Liver (tissue), 9 donors: Measurements from ENCODE around the gene CSMD2. TPM values are rescaled to one million over a fixed set of nuclear protein-coding genes. Genes with fewer than 3 reads are reported as not detected.

Source experiments
- DNase-seq: peaks from one replicate; pipeline ENCODE4 v3.0.0-alpha.2; 2017; ENCODE audit warnings: low spot score
- H3K27ac ChIP-seq, 2 donors: one replicate each; pipeline ENCODE4 v1.7.0; 2013; ENCODE audit warnings: inconsistent platforms in 2 of 2, low read length in 2 of 2, control low read depth in 1 of 2, low read depth in 1 of 2, mild to moderate bottlenecking in 1 of 2
- H3K27me3 ChIP-seq, 4 donors: one replicate each; pipeline versions ENCODE4 v1.6.1 to v1.7.0; 2013; ENCODE audit warnings: low read length in 3 of 4, inconsistent platforms in 1 of 4, mild to moderate bottlenecking in 1 of 4, moderate library complexity in 1 of 4; ENCODE audit not compliant: control insufficient read depth in 4 of 4, insufficient read depth in 4 of 4
- H3K36me3 ChIP-seq, 4 donors: one replicate each; pipeline versions ENCODE4 v1.6.1 to v1.7.0; 2013; ENCODE audit warnings: low read length in 3 of 4, mild to moderate bottlenecking in 3 of 4, low read depth in 1 of 4, moderate library complexity in 1 of 4; ENCODE audit not compliant: control insufficient read depth in 4 of 4, insufficient read depth in 3 of 4
- H3K4me1 ChIP-seq, 4 donors: one replicate each; pipeline versions ENCODE4 v1.6.1 to v1.7.0; 2013; ENCODE audit warnings: low read length in 3 of 4, mild to moderate bottlenecking in 3 of 4, moderate library complexity in 1 of 4; ENCODE audit not compliant: control insufficient read depth in 4 of 4, insufficient read depth in 4 of 4
- H3K4me3 ChIP-seq, 3 donors: one replicate each; pipeline versions ENCODE4 v1.6.1 to v1.7.0; 2013; ENCODE audit warnings: low read length in 3 of 3, control low read depth in 1 of 3, low read depth in 1 of 3, mild to moderate bottlenecking in 1 of 3
- H3K9ac ChIP-seq, 2 donors: one replicate each; pipeline ENCODE4 v1.7.0; 2013; ENCODE audit warnings: low read length in 2 of 2, mild to moderate bottlenecking in 2 of 2, moderate library complexity in 2 of 2, control low read depth in 1 of 2, low read depth in 1 of 2
- H3K9me3 ChIP-seq, 4 donors: one replicate each; pipeline versions ENCODE4 v1.6.1 to v1.7.0; 2013; ENCODE audit warnings: low read length in 3 of 4; ENCODE audit not compliant: control insufficient read depth in 4 of 4
- ATF3 ChIP-seq: IDR thresholded peaks from 2 replicates; pipeline ENCODE4 v1.6.1; 2016; ENCODE audit warnings: antibody characterized with exemption
- EGR1 ChIP-seq, 2 donors: IDR thresholded peaks; 2 replicates each; pipeline ENCODE4 v1.6.1; 2016 to 2018; ENCODE audit warnings: antibody characterized with exemption in 2 of 2, low read depth in 2 of 2
- HNF4A ChIP-seq, 2 donors: conservative IDR thresholded peaks; 2 replicates each; pipeline ENCODE4 v1.6.1; 2016; ENCODE audit warnings: antibody characterized with exemption in 2 of 2, mild to moderate bottlenecking in 2 of 2
- HNF4G ChIP-seq: IDR thresholded peaks from 2 replicates; pipeline ENCODE4 v1.6.1; 2016; ENCODE audit warnings: antibody characterized with exemption
- JUND ChIP-seq, 2 donors: IDR thresholded peaks; 2 replicates each; pipeline ENCODE4 v1.6.1; 2016; ENCODE audit warnings: antibody characterized with exemption in 2 of 2
- MAX ChIP-seq: IDR thresholded peaks from 2 replicates; pipeline ENCODE4 v1.6.1; 2016; ENCODE audit warnings: antibody characterized with exemption
- NR2F2 ChIP-seq: IDR thresholded peaks from 2 replicates; pipeline ENCODE4 v1.6.1; 2016; ENCODE audit warnings: antibody characterized with exemption
- RAD21 ChIP-seq, 2 donors: IDR thresholded peaks; 2 replicates each; pipeline ENCODE4 v1.6.1; 2016; ENCODE audit warnings: antibody characterized with exemption in 2 of 2, mild to moderate bottlenecking in 2 of 2
- SP1 ChIP-seq: IDR thresholded peaks from 2 replicates; pipeline ENCODE4 v1.6.1; 2018; ENCODE audit warnings: antibody characterized with exemption, mild to moderate bottlenecking
- TAF1 ChIP-seq: conservative IDR thresholded peaks from 2 replicates; pipeline ENCODE4 v1.6.1; 2016; ENCODE audit warnings: antibody characterized with exemption, mild to moderate bottlenecking
- YY1 ChIP-seq: IDR thresholded peaks from 2 replicates; pipeline ENCODE4 v1.6.1; 2016; ENCODE audit warnings: antibody characterized with exemption, mild to moderate bottlenecking
- ZBTB33 ChIP-seq: IDR thresholded peaks from 2 replicates; pipeline ENCODE4 v1.6.1; 2016; ENCODE audit warnings: antibody characterized with exemption
- WGBS: extraction: QIAGEN DNeasy Blood & Tissue Kit; methylation state at CpG from one replicate; pipeline ENCODE4 v1.1.7; 2013; 5-methylcytosine and 5-hydroxymethylcytosine counted together
- polyA plus RNA-seq, 2 donors: library from polyadenylated mRNA; stranded (reverse) in 1 of 2; unstranded in 1 of 2; fragments of 200-250 nt in 1 of 2; fragments of >200 nt in 1 of 2; fragmentation: Nextera tagmentation in 1 of 2; extraction: Ambion mirVana in 1 of 2; gene quantifications; one replicate each; pipeline versions ENCODE4 v1.2.1 to v1.2.3, GENCODE V29; 2013 to 2015
- total RNA-seq, 2 donors: library from RNA; depleted of rRNA; stranded (reverse); fragments of >200 nt; gene quantifications; one replicate each; pipeline ENCODE4 v1.2.3, GENCODE V29; 2014
- TF ChIP-seq, protein P1 (sequence below): IDR thresholded peaks from 2 replicates; pipeline ENCODE4 v1.6.1; 2016; ENCODE audit warnings: antibody characterized with exemption, mild to moderate bottlenecking
- donor health status: healthy.
- donor health status: healthy.
- donor health status: healthy.
- donor health status: healthy.
- donor health status: healthy.

Gene CSMD2
- total RNA-seq (under 1 TPM; 0.08 to 0.09 TPM), polyA plus RNA-seq (not detected)

DNA sequence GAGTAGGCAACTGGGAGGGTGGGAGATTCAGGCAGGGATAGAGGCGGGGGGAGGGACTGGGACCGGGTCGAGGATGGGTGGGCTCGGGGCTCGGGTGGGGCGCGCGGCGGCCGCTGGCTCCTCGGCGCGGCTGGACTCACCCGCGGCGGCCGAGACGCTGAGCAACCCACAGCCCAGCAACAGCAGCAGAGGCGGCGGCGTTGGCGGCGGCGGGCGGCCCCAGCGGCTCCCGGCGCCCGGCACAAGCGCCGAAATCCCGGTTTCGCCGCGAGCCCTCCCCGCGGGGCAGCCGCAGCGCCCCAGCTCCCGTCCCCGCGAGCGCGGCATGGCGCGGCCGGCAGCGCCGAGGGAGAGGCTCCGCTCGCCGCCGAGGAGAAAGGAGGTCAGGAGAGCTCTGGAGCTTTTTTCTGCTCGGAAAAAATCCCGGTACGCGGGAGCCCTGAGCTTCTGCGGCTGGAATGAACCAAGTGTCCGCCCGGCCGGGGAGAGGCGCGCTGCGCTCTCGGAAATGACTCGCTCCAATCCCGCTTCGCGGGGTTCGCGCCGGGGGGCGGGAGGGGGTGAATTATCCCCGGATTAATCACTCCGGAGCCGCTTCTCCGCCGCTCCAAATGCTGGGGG lies at the start of gene CSMD2:
Gene CSMD2 (minus strand): TSS at position 460 of the 621 bp plus-strand sequence. CDS start 133 bp downstream, at position 327.
- H3K36me3 ChIP-seq: no peaks in the 10 kb centered on the region
- H3K4me1 ChIP-seq: peaks cover 15 to 31% (median 17%) of the 10 kb centered on the region in 4 donors
- H3K9ac ChIP-seq: no peak within 1 kb of the TSS
- no peak within 1 kb of the TSS for H3K27ac ChIP-seq
- DNase-seq: no peak
- peaks cover 0 to 2% (median 0%) of the 10 kb centered on the region in 4 donors for H3K9me3 ChIP-seq
- H3K27me3 ChIP-seq: peaks cover 2 to 21% (median 13%) of the 10 kb centered on the region in 4 donors
- H3K4me3 ChIP-seq: peak within 1 kb of the TSS in 1 of 3 donors; percentile 51
- TF ChIP-seq EGR1 (IDR thresholded peaks at IDR 0.05; ENCODE audit: low read depth in 2 of 2) (no peak), TAF1 (no peak), YY1 (no peak), JUND (IDR thresholded peaks at IDR 0.05) (no peak), HNF4A (conservative IDR thresholded peaks at IDR 0.05) (no peak), HNF4G (no peak), RAD21 (IDR thresholded peaks at IDR 0.05) (no peak), MAX (no peak), ATF3 (no peak), SP1 (no peak), NR2F2 (no peak)
- WGBS: 2% methylated on average over 78 of the region's 78 CpGs

GRCh38 chr1:34213956-34214355 lies 48.9 kb upstream of the CSMD2 start:
- Histone ChIP-seq H3K4me3 (no peak overlapping the region), H3K27ac (no peak overlapping the region), H3K9me3 (no peaks in the 10 kb centered on the region), H3K36me3 (no peaks in the 10 kb centered on the region), H3K9ac (no peak overlapping the region), H3K4me1 (no peaks in the 10 kb centered on the region), H3K27me3 (peaks cover 0 to 6% (median 0%) of the 10 kb centered on the region in 4 donors)
- DNase-seq: no peak
- TF ChIP-seq SP1 (no peak), MAX (no peak), YY1 (no peak), EGR1 (IDR thresholded peaks at IDR 0.05; ENCODE audit: low read depth in 2 of 2) (no peak), ZBTB33 (no peak)
- TF ChIP-seq, protein P1, sequence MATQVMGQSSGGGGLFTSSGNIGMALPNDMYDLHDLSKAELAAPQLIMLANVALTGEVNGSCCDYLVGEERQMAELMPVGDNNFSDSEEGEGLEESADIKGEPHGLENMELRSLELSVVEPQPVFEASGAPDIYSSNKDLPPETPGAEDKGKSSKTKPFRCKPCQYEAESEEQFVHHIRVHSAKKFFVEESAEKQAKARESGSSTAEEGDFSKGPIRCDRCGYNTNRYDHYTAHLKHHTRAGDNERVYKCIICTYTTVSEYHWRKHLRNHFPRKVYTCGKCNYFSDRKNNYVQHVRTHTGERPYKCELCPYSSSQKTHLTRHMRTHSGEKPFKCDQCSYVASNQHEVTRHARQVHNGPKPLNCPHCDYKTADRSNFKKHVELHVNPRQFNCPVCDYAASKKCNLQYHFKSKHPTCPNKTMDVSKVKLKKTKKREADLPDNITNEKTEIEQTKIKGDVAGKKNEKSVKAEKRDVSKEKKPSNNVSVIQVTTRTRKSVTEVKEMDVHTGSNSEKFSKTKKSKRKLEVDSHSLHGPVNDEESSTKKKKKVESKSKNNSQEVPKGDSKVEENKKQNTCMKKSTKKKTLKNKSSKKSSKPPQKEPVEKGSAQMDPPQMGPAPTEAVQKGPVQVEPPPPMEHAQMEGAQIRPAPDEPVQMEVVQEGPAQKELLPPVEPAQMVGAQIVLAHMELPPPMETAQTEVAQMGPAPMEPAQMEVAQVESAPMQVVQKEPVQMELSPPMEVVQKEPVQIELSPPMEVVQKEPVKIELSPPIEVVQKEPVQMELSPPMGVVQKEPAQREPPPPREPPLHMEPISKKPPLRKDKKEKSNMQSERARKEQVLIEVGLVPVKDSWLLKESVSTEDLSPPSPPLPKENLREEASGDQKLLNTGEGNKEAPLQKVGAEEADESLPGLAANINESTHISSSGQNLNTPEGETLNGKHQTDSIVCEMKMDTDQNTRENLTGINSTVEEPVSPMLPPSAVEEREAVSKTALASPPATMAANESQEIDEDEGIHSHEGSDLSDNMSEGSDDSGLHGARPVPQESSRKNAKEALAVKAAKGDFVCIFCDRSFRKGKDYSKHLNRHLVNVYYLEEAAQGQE: no peak
- 47% methylated on average over 3 of the region's 3 CpGs for WGBS
